HCT116 (cell line): ENCODE data around the gene F10. TPM values are rescaled to one million over a fixed set of nuclear protein-coding genes. Genes with fewer than 3 reads are reported as not detected.

Experiments
- ATAC-seq: fragments of 200-7000 bp; cut with Tn5 transposase; 2 replicates; pipeline ENCODE4 v1.9.1; 2020; ENCODE audit warnings: mild to moderate bottlenecking, moderate library complexity
- BruUV-seq: library from RNA; stranded (reverse); fragments of 400-500 nt; replicated peaks from 2 replicates; lab custom pipeline; 2021; lab: Mats Ljungman, UMichigan
- CTCF ChIA-PET: fragments of 300-600 bp; sonication (Branson Sonifier 250); formaldehyde crosslinking; loops from one replicate; lab custom pipeline; 2021; ENCODE audit warnings: antibody characterized with exemption; lab: Charles Lee
- POLR2A ChIA-PET: fragments of 300-600, 350-600 bp; sonication (Branson Sonifier 250); formaldehyde crosslinking; loops from one replicate; lab custom pipeline; 2021; ENCODE audit warnings: antibody characterized with exemption; lab: Charles Lee
- RAD21 ChIA-PET, 2 experiments: fragments of 300-600 bp; sonication (Branson Sonifier 250); formaldehyde crosslinking; loops; one replicate each; lab custom pipeline; 2023; ENCODE audit warnings: low total read pairs in 2 of 2; ENCODE audit not compliant: uncharacterized antibody in 2 of 2, unreplicated experiment in 2 of 2, low non-redundant PET in 1 of 2; lab: Charles Lee
- DNase-seq: peaks from one replicate; pipeline ENCODE4 v3.0.0-alpha.2; 2010; ENCODE audit warnings: low read depth, low spot score
- H2AFZ ChIP-seq: fragments of 200-600 bp; shearing (Covaris generic), sonication (generic); 2 replicates; pipeline ENCODE4 v1.6.1; 2017; ENCODE audit warnings: low read depth, mixed run types, mixed read lengths, antibody characterized with exemption, low read length; ENCODE audit not compliant: poor library complexity, severe bottlenecking
- H3K27ac ChIP-seq: 2 replicates; pipeline ENCODE4 v1.5.1; 2012; ENCODE audit warnings: low read depth, low read length
- H3K27me3 ChIP-seq: fragments of 200-600 bp; sonication (generic); 2 replicates; pipeline ENCODE4 v1.6.1; 2016; ENCODE audit warnings: mixed run types, low read length, mixed read lengths; ENCODE audit not compliant: insufficient read depth
- H3K36me3 ChIP-seq, 2 experiments: fragments of 200-500 bp in 1 of 2; fragments of 200-600 bp in 1 of 2; sonication (Bioruptor generic) in 1 of 2; sonication (generic) in 1 of 2; 2 replicates each; pipeline versions ENCODE4 v1.5.1 to v1.6.1; 2014 to 2016; ENCODE audit warnings: low read length in 2 of 2, inconsistent platforms in 1 of 2, mixed read lengths in 1 of 2, mixed run types in 1 of 2; ENCODE audit not compliant: insufficient read depth in 2 of 2, control insufficient read depth in 1 of 2
- H3K4me1 ChIP-seq, 2 experiments: fragments of 200-600 bp in 1 of 2; sonication (generic) in 1 of 2; 2 replicates each; pipeline versions ENCODE4 v1.5.1 to v1.6.1; 2012 to 2017; ENCODE audit warnings: low read length in 2 of 2, inconsistent platforms in 1 of 2, mild to moderate bottlenecking in 1 of 2, mixed read lengths in 1 of 2, mixed run types in 1 of 2, moderate library complexity in 1 of 2; ENCODE audit not compliant: insufficient read depth in 2 of 2, control insufficient read depth in 1 of 2
- H3K4me2 ChIP-seq: fragments of 200-600 bp; sonication (generic); 2 replicates; pipeline ENCODE4 v1.6.1; 2017; ENCODE audit warnings: mixed run types, low read length, mixed read lengths
- H3K4me3 ChIP-seq, 2 experiments: fragments of 200-600 bp in 1 of 2; sonication (generic) in 1 of 2; replicated peaks in 1 of 2; 2 replicates each; pipeline ENCODE4 v1.5.1; 2011 to 2016; ENCODE audit warnings: low read length in 2 of 2, control low read depth in 1 of 2, low read depth in 1 of 2, mild to moderate bottlenecking in 1 of 2, mixed read lengths in 1 of 2, mixed run types in 1 of 2
- H3K79me2 ChIP-seq: fragments of 200-600 bp; sonication (generic); 2 replicates; pipeline ENCODE4 v1.6.1; 2017; ENCODE audit warnings: mild to moderate bottlenecking, mixed run types, low read length, moderate library complexity, mixed read lengths; ENCODE audit not compliant: insufficient read depth
- H3K9ac ChIP-seq: fragments of 200-600 bp; sonication (generic); 2 replicates; pipeline ENCODE4 v1.6.1; 2016; ENCODE audit warnings: low read length, mixed read lengths
- H3K9me2 ChIP-seq: fragments of 200-600 bp; sonication (generic), shearing (Covaris generic); 2 replicates; pipeline ENCODE4 v1.6.1; 2017; ENCODE audit warnings: mixed run types, mild to moderate bottlenecking, moderate library complexity; ENCODE audit not compliant: insufficient read depth
- H3K9me3 ChIP-seq, 2 experiments: fragments of 200-500 bp in 1 of 2; fragments of 200-600 bp in 1 of 2; sonication (Bioruptor generic) in 1 of 2; sonication (generic) in 1 of 2; 2 replicates each; pipeline ENCODE4 v1.6.1; 2014 to 2017; ENCODE audit warnings: low read length in 2 of 2, mixed read lengths in 2 of 2, inconsistent platforms in 1 of 2, low read depth in 1 of 2, mild to moderate bottlenecking in 1 of 2, mixed run types in 1 of 2, moderate library complexity in 1 of 2; ENCODE audit not compliant: control insufficient read depth in 1 of 2, insufficient read depth in 1 of 2
- H4K20me1 ChIP-seq: fragments of 200-600 bp; sonication (generic), shearing (Covaris generic); 2 replicates; pipeline ENCODE4 v1.6.1; 2017; ENCODE audit warnings: mixed run types, mild to moderate bottlenecking, moderate library complexity; ENCODE audit not compliant: insufficient read depth
- ATF3 ChIP-seq: IDR thresholded peaks from 2 replicates; pipeline ENCODE4 v1.6.1; 2012
- CTCF ChIP-seq, 3 experiments: fragments of 200-600 bp in 1 of 3; sonication (generic) in 1 of 3; IDR thresholded peaks in 2 of 3; conservative IDR thresholded peaks in 1 of 3; 2 replicates each; pipeline ENCODE4 v1.5.1; 2012 to 2017; ENCODE audit warnings: low read depth in 2 of 3, low read length in 2 of 3, antibody characterized with exemption in 1 of 3, borderline replicate concordance in 1 of 3, control low read depth in 1 of 3, mild to moderate bottlenecking in 1 of 3, mixed read lengths in 1 of 3, mixed run types in 1 of 3, moderate library complexity in 1 of 3; ENCODE audit not compliant: insufficient read depth in 1 of 3
- ELF1 ChIP-seq: IDR thresholded peaks from 2 replicates; pipeline ENCODE4 v1.6.1; 2012; ENCODE audit warnings: low read depth, borderline replicate concordance
- RAD21 ChIP-seq: IDR thresholded peaks from 2 replicates; pipeline ENCODE4 v1.6.1; 2012; ENCODE audit warnings: low read depth, mild to moderate bottlenecking
- intact Hi-C: fragments of 100-400 bp; cut with micrococcal nuclease; formaldehyde crosslinking; loops from 2 replicates; pipeline ENCODE4 v1.10.0; 2022
- total RNA-seq: library from RNA; stranded (reverse); gene quantifications from one replicate; pipeline ENCODE4 v1.2.1, GENCODE V29; 2021; ENCODE audit not compliant: unreplicated experiment

The F10 gene
- total RNA-seq, 1 experiment from 2014 or later, result 4.0 TPM

- TF ChIP-seq ELF1, result no peak
- TF ChIP-seq, all 23 proteins: peak for 0
Measured at GRCh38 chr13:113084943-113085540, 37.6 kb upstream of the F10 start (continued).

- BruUV-seq, result no TSS peak
- Histone ChIP-seq H3K36me3 (no peaks in the 10 kb centered on the region), H2AFZ (no peak overlapping the region), H3K27ac (no peak overlapping the region), H3K4me2 (no peak overlapping the region), H3K9me3 (no peaks in the 10 kb centered on the region), H3K4me3 (no peak overlapping the region), H3K79me2 (no peaks in the 10 kb centered on the region), H3K9ac (no peak overlapping the region), H3K4me1 (peaks cover 7 to 11% of the 10 kb centered on the region in 2 experiments; a peak in 3 of 4 replicates), H4K20me1 (no peaks in the 10 kb centered on the region), H3K27me3 (no peaks in the 10 kb centered on the region), H3K9me2 (no peaks in the 10 kb centered on the region)
- peak in 2 of 3 experiments; percentile 27 to 41; a peak in 4 of 6 replicates for TF ChIP-seq CTCF (IDR thresholded peaks at IDR 0.05 in 2 of 3, conservative IDR thresholded peaks at IDR 0.05 in 1 of 3; ENCODE audit: borderline replicate concordance in 1 of 3, insufficient read depth in 1 of 3, low read depth in 2 of 3, low read length in 2 of 3)
- peak; percentile 31 for TF ChIP-seq RAD21
- TF ChIP-seq ATF3, result no peak
- ChIA-PET CTCF (no interaction called here), POLR2A (no interaction called here), RAD21 (no interaction called here)
- intact Hi-C loops, result loop anchor here (10.0 kb wide), 1 partner anchor 69 kb away; the partner anchor contains the start of gene PROZ
- peak; percentile 52 for ATAC-seq
- no peak for DNase-seq
Measured at GRCh38 chr13:113086031-113086750, 36.4 kb upstream of the F10 start.
